ENCODE results near the gene C13orf42.

The C13orf42 gene

GRCh38 chr13:51064753-51065152 lies 46.3 kb downstream of the C13orf42 start:
- no peak for DNase-seq

- DNase-seq, result no peak
These were observed 47.2 kb downstream of the C13orf42 start for GRCh38 chr13:51063909-51064308.

GRCh38 chr13:51058461-51059167 lies 52.5 kb downstream of the C13orf42 start:
- no peak for DNase-seq

DNA sequence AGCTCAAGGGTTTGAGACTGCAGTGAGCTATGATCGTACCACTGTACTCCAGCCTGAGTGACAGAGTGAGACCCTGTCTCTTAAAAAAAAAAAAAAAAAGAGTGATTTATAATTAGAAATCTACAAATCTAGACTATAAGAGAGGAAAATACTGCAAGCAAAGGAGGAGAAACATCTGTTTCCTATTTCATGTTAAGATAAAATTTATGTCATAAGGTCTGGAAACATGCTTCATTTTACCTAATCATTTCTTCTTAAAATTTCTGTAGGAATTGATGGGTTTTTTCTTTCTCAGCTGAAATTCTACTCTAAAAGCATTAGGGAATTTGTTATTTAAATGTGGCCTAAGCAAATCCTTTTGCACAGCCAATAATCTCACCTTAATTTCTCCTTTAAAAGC lies 53.2 kb downstream of the C13orf42 start:
- DNase-seq, result no peak

GRCh38 chr13:51057001-51057400 lies 54.1 kb downstream of the C13orf42 start:
- no peak for DNase-seq

DNA sequence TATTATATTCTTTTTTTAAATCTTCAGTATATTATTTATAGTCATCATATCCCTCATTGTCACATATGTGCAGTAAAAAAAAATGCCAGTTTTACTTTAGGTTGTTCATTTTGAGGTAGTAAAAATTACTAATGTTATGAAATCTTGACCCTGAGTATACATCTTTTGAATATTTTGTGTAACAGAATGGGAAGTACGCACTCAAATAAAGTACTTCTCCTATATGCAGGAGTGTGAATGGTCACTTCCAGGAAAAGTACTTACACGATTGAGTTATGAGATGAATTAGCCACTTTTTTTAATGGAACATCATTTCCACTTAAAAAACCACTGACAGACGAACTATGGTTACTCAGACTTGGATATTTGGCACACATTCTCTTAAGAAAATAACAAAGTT lies 58.5 kb downstream of the C13orf42 start:
- DNase-seq, result no peak

DNA sequence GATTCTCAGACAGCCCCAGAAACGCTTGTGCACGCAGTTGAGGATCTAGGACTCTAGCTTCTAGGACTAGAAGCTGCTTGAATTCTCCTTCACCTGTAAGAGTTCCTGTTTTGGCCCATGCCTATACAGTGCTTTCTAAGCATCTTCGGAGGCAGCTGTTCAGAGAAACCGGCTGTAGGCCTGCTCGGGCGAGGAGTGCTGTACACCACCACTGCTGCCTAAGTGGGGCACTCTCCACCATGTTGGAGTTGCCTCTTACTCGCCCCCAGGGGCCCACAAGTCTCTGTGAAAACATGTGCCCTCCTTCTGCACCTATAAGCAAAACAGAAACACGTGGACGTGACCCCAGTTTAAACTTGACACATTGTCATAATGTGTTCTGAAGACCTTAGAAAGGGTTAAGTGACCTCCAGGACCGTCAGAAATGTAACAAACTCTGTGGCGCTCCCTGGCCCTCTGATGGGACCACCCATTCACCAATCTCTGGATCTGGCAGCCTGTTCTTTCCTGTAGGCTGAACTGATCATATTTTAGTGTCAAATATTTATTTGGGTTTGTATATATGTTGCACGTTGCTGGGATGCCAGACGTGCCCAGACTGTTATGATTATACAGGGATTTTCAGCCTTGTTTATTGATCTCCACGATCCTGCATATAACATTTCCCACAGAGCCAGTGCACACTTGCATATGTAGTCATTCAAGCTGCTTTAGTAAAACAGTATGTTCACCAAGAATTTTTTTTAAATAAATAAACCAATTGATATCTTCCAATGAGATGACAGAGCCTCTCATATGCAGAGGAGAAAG lies 60.8 kb downstream of the C13orf42 start:
- DNase-seq, result no peak

DNA sequence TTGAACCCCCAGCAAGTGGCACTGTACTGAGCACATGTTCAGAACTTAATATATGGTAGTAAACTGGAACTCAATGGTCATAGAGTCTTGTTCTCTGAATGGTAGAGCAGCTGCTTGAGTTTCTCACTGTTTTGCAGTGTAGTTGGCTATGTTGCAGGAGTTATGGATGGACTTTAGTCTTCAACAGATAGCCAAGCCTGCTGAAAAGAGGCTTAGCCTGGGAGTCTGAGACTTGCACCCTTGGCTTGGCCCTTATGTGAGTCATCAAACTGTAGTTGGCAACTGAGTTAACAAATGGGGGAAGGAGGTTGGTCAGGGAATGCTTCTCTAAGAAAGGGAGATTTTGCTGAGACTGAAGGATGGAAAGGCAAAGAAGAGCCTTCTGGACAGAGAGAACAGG lies 62.5 kb downstream of the C13orf42 start:
- no peak for DNase-seq

GRCh38 chr13:51048166-51048461 lies 63.0 kb downstream of the C13orf42 start:
- DNase-seq, result no peak

DNA sequence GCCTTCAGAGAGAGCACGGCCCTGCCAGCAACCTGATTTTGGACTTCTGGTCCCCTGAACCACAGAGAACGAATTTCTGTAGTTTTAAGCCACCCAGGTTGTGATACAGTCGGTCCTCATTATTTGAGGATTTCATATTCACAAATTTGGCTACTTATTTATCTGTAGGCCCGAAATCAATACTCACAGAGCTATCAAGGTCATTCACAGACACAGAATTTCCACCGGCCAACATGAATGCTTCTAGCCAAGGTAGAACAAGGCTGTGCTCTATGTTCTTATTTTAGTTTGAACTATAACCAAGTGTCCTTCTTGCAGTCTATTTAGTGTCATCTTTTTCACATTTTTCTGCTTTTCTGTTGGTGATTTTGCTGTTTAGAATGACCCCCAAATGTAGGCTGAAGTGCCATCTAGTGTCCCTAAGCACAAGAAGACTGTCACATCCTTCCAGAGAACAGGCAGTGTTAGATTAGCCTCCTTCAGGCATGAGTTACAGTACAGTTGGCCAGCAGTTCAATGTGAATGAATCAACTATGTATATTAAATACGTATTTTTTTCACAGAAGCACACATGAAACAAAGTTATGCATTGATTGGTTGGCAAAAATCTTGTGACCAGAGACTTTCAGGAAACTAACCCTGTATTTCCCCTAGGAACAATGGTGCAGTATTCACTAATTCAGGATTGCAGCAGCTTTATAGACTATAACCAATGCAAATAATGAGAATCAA lies 63.5 kb downstream of the C13orf42 start:
- no peak for DNase-seq

GRCh38 chr13:51045451-51045850 lies 65.6 kb downstream of the C13orf42 start:
- DNase-seq, result no peak

GRCh38 chr13:51044023-51044665 lies 66.9 kb downstream of the C13orf42 start:
- DNase-seq, result no peak

GRCh38 chr13:51043310-51043709 lies 67.8 kb downstream of the C13orf42 start:
- DNase-seq, result no peak

DNA sequence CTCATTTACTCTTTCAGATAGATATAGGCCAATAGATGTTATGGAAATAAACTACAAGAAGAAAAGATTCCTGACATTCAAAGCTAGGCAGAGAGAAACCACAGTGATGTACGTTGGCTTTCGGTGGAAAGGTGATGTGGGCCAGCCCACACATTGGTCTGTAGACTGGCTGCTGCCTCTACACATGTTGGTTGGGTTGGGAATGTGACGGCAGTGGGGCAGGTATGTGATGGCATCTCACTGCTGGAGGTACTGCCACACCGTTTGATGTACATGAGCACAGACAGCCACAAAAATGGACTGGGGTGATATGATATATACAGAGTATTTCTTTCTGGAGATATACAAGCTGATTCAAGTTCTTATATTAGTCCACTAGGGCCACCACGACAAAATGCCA lies 69.4 kb downstream of the C13orf42 start:
- DNase-seq, result no peak

DNA sequence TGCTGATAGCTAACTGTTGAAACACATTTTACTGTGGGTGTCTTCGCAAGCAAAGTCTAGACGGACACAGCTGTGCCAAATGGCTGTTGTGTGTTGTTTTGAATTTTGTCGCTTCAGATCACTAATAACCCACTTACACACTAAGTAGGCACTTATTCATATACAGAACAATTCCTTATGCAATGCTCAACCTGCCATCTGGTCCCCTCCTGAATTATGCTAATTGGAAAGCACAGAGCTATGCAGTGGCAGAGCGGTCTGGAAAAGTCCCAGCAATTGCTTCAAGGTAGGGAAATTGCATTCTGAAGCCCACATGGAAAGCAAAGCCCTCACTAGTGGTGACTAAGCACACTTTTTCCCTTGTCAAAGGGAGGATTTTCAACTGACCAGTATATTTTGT lies 69.9 kb downstream of the C13orf42 start:
- DNase-seq, result no peak

DNA sequence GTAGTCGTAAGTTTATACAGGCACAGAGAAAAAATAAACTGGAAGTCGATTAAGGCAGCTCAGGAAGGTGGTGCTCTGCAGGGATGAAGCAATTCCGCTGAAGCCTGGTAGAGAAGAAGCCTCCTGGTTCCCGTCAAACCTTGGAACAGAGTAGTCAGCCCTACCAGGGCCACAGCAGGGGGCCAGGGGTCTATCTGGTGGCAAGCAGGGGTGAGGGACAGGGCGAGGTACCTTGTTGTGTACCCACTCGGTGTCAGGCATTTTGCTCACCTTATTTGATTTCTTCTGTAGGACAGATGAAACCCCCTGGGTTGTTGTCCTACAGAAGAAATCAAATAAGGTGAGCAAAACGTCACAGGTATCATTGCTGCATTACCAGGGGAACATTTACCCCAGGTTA lies 70.6 kb downstream of the C13orf42 start:
- no peak for DNase-seq

- no peak for DNase-seq
These were observed 74.7 kb downstream of the C13orf42 start for GRCh38 chr13:51036418-51036817.

DNA sequence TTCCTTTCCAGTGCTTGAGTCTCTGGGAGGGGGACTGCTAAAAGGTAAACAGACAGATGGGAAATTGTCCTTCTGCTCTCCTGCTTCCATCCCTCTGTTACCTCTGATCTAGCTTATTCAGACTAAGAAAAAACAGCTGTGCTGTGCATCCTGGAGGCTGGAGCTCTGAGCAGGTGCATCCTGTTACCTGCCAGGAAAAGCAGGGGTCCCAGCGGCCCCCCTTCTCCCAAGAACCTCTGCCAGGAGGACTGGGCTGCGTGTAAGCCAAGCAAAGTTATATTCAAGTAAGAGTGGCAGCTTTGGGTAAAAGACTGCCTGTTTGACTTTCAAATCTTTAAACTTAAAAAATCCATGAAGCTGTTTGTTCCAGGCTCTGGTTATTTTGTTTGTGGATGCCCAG lies 75.1 kb downstream of the C13orf42 start:
- no peak for DNase-seq

DNA sequence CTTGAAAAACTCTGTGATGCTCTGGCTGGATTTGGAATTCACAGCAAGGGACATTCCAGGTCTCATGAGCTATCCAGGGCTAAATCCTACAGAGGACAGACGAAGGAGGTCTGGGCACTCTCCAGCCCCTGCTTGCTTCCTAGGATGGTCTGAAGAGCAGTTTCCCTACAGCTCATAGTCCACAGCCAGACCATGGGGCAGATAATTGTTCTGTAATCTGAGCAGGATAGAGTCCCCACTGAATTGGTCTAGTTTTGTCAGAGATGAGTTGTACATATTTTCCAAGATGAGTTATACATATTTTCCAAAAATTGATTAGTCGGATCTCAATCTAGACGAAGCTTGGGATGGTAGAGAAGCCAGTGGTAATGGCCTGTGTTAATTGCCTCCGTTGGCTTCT lies 75.6 kb downstream of the C13orf42 start:
- DNase-seq, result no peak

GRCh38 chr13:51034906-51035305 lies 76.2 kb downstream of the C13orf42 start:
- no peak for DNase-seq

GRCh38 chr13:51033421-51034185 lies 77.5 kb downstream of the C13orf42 start:
- DNase-seq, result no peak

DNA sequence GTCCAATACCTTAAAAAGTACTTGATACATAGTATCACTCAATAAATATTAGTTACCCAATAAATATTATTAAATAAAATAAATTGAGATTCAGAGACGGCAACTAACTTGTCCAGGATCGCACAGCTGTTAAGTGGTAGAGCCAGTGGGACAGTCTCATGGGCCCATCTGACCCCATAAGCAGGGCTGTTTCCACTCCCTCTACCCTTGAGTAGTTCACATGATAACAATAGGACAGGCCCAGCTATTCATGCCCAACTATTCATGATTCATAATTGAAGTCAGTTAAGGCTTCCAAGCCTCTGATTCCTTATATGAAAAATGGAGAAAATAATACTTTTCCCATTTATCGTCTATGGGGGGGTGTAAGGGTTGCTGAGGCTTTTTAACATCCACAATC lies 78.2 kb downstream of the C13orf42 start:
- DNase-seq, result no peak

Measured in activated CD4-positive, alpha-beta T cell treated with anti-CD3 and anti-CD28 coated beads, Interleukin-2, amount 50 U/mL, for 48 hours (primary cell).